Activated CD4-positive, alpha-beta T cell treated with anti-CD3 and anti-CD28 coated beads for 36 hours (primary cell): ENCODE data around the gene MICA. TPM values are rescaled to one million over a fixed set of nuclear protein-coding genes. Genes with fewer than 3 reads are reported as not detected.
A peak's percentile ranks its signal among the peaks of the same experiment; 100 is the strongest.
"Not testable (repeated sequence)": the region's sequence is repeated elsewhere in the genome, so short reads cannot be mapped to it uniquely, and the experiment has no call there.

Experiments
- ATAC-seq: fragments of 200-7000 bp; cut with Tn5 transposase; one replicate; pipeline ENCODE4 v1.10.0; 2021; ENCODE audit warnings: mild to moderate bottlenecking, moderate library complexity
- CTCF ChIA-PET: fragments of 350-600 bp; sonication (Branson Sonifier 250); formaldehyde crosslinking; loops from one replicate; lab custom pipeline; 2021; ENCODE audit warnings: antibody characterized with exemption; lab: Charles Lee
- POLR2A ChIA-PET: fragments of 350-600 bp; sonication (Branson Sonifier 250); formaldehyde crosslinking; loops from one replicate; lab custom pipeline; 2021; ENCODE audit warnings: antibody characterized with exemption, inconsistent platforms; lab: Charles Lee
- DNase-seq: peaks from one replicate; pipeline ENCODE4 v3.0.0-alpha.2; 2020
- H3K27ac Mint-ChIP-seq: one replicate; pipeline ENCODE4 v1.8.0; 2021; ENCODE audit warnings: mixed read lengths
- H3K27me3 Mint-ChIP-seq: one replicate; pipeline ENCODE4 v1.8.0; 2021; ENCODE audit warnings: mixed read lengths
- H3K36me3 Mint-ChIP-seq: one replicate; pipeline ENCODE4 v1.8.0; 2021; ENCODE audit warnings: low read depth, mixed read lengths
- H3K4me1 Mint-ChIP-seq: one replicate; pipeline ENCODE4 v1.8.0; 2021; ENCODE audit warnings: mixed read lengths
- H3K4me3 Mint-ChIP-seq: one replicate; pipeline ENCODE4 v1.8.0; 2021; ENCODE audit warnings: mild to moderate bottlenecking, moderate library complexity, mixed read lengths
- H3K9me3 Mint-ChIP-seq: one replicate; pipeline ENCODE4 v1.8.0; 2021; ENCODE audit warnings: low read depth, mixed read lengths
- intact Hi-C, 2 experiments: fragments of 100-400 bp; cut with DNase I in 1 of 2; cut with micrococcal nuclease in 1 of 2; formaldehyde crosslinking; loops; one replicate each; pipeline versions ENCODE4 v1.14.2 to v1.15.1; 2022 to 2024; cut with DNase I, micrococcal nuclease
- total RNA-seq, 2 experiments: library from RNA; stranded (reverse); gene quantifications; one replicate each; pipeline ENCODE4 v1.2.3, GENCODE V29; 2021

The MICA gene
- total RNA-seq, 2 experiments from 2014 or later = 6.3 to 7.1 TPM

DNA sequence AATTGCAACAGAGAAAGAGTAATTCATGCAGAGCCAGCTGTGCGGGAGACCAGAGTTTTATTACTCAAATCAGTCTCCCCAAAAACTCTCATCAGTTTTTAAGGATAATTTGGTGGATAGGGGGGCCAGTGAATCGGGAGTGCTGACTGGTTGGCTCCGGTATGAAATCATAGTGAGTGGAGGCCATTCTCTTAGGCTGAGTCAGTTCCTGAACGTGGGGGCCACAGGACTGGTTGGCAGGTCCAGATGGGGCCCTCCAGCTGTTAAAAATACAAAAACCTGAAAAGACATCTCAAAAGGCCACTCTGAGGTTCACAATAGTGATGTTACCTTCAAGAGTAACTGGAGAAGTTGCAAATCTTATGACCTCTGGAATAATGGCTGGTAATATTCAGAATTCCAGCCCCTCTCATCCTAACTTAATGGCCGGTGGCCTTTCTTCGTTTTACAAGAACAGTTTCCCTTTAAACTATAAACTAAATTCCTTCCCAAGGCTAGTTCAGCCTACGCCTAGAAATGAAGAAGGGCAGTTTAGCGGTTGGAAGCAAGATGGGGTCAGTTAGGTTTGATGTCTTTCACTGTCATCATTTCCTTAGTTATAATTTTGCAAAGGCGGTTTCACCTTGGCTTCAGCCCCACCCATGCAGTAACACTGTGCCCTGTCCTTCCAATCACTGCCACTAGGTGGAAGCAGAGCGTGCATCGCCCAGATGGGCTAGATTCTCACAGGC lies 6.8 kb upstream of the MICA start:
- Mint-ChIP-seq H3K27ac (no peak overlapping the region), H3K9me3 (no peaks in the 10 kb centered on the region), H3K27me3 (no peaks in the 10 kb centered on the region), H3K4me3 (no peak overlapping the region), H3K36me3 (peaks cover 2% of the 10 kb centered on the region), H3K4me1 (peaks cover 20% of the 10 kb centered on the region)
- POLR2A ChIA-PET = no interaction called here
- intact Hi-C loops = loop anchor here (1.0 kb wide), 1 partner anchor 45 kb away; no protein-coding TSS in a partner anchor
- peak; percentile 92 for DNase-seq
- CTCF ChIA-PET = interaction anchor here (1.0 to 6.1 kb wide), 6 partner anchors 30 to 239 kb away, joined by 3 to 68 read pairs (median 4); partner anchors contain the start of gene CCHCR1
- peak; percentile 64 for ATAC-seq

DNA sequence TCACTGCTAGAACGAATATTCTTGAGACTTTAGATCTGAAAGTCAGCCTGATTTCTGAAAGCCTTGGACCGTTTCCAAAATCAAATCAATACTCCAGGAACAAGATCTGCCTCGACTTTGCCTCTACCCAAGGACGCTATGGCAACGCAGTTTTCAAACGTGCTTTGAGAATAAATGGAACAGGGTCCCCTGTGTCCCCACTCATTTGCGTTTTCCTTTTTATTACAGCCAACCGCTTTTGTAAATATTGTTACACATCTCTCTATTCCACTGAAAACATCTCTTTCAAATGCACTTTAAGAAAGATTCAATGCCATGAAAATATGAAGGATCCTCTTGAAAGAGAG lies 6.3 kb upstream of the MICA start:
- POLR2A ChIA-PET = not testable (repeated sequence)

GRCh38 chr6:31397901-31398525 lies 5.4 kb upstream of the MICA start:
- ChIA-PET CTCF (interaction anchor here (0.6 to 6.1 kb wide), 14 partner anchors 10 to 722 kb away, joined by 3 to 68 read pairs (median 3); partner anchors contain the start of gene CCHCR1), POLR2A (no interaction called here)
- no peaks in the 10 kb centered on the region for H3K9me3 Mint-ChIP-seq
- no peak overlapping the region for H3K4me3 Mint-ChIP-seq
- H3K36me3 Mint-ChIP-seq = peaks cover 2% of the 10 kb centered on the region
- no peak overlapping the region for H3K27ac Mint-ChIP-seq
- intact Hi-C loops = loop anchor here (1.0 kb wide), 1 partner anchor 43 kb away; no protein-coding TSS in a partner anchor
- no peak for DNase-seq
- no peaks in the 10 kb centered on the region for H3K27me3 Mint-ChIP-seq
- peaks cover 33% of the 10 kb centered on the region for H3K4me1 Mint-ChIP-seq
- no peak for ATAC-seq

More for the DNA sequence above, 6.3 kb upstream of the MICA start:
- not testable (repeated sequence) for H3K9me3 Mint-ChIP-seq, H3K27me3 Mint-ChIP-seq, ATAC-seq, H3K27ac Mint-ChIP-seq, H3K36me3 Mint-ChIP-seq, H3K4me3 Mint-ChIP-seq, DNase-seq
- H3K4me1 Mint-ChIP-seq = peaks cover 25% of the 10 kb centered on the region
- CTCF ChIA-PET = interaction anchor here (0.6 to 6.1 kb wide), 9 partner anchors 17 to 239 kb away, joined by 3 to 68 read pairs (median 4); partner anchors contain the start of gene CCHCR1
- intact Hi-C loops = loop anchor here (1.0 kb wide), 1 partner anchor 44 kb away; no protein-coding TSS in a partner anchor

GRCh38 chr6:31399589-31400466 lies 3.6 kb upstream of the MICA start:
- Mint-ChIP-seq H3K27me3 (no peaks in the 10 kb centered on the region), H3K9me3 (no peaks in the 10 kb centered on the region), H3K27ac (peak overlapping the region; percentile 94), H3K36me3 (peaks cover 2% of the 10 kb centered on the region), H3K4me1 (peaks cover 41% of the 10 kb centered on the region), H3K4me3 (peak overlapping the region; percentile 71)
- ATAC-seq (peak; percentile 45), DNase-seq (peak; percentile 82)
- ChIA-PET CTCF (interaction anchor here (0.6 to 6.1 kb wide), 21 partner anchors 8 to 1081 kb away, joined by 3 to 68 read pairs (median 3); partner anchors contain the start of gene LST1), POLR2A (interaction anchor here (0.7 to 1.1 kb wide), 3 partner anchors 95 to 594 kb away, joined by 3 to 5 read pairs (median 4); no protein-coding TSS in a partner anchor)
- intact Hi-C loops = loop anchor here (1.0 to 5.0 kb wide), 13 partner anchors 43 to 678 kb away; partner anchors contain the start of genes DDX39B (in 2 of the 2), C6orf47 (in 1 of the 2), GPANK1 (in 1 of the 2) and HLA-B (in 1 of the 2)

- H3K36me3 Mint-ChIP-seq = peaks cover 2% of the 10 kb centered on the region
- no peaks in the 10 kb centered on the region for H3K9me3 Mint-ChIP-seq
- intact Hi-C loops = loop anchor here (1.0 to 5.0 kb wide), 12 partner anchors 43 to 678 kb away; partner anchors contain the start of genes DDX39B (in 2 of the 2), C6orf47 (in 1 of the 2), GPANK1 (in 1 of the 2) and HLA-B (in 1 of the 2)
- H3K27me3 Mint-ChIP-seq = no peaks in the 10 kb centered on the region
- peak; percentile 88 for DNase-seq
- ChIA-PET POLR2A (interaction anchor here (0.9 to 1.1 kb wide), 2 partner anchors 94 to 437 kb away, joined by 3 to 4 read pairs; no protein-coding TSS in a partner anchor), CTCF (interaction anchor here (0.6 to 6.1 kb wide), 10 partner anchors 38 to 264 kb away, joined by 3 to 68 read pairs (median 4); partner anchors contain the start of gene LST1)
- peak overlapping the region; percentile 94 for H3K27ac Mint-ChIP-seq
- H3K4me1 Mint-ChIP-seq = peaks cover 44% of the 10 kb centered on the region
- ATAC-seq = peak; percentile 48
- H3K4me3 Mint-ChIP-seq = peak overlapping the region; percentile 71
Observed at GRCh38 chr6:31400467-31401289, 2.7 kb upstream of the MICA start.

DNA sequence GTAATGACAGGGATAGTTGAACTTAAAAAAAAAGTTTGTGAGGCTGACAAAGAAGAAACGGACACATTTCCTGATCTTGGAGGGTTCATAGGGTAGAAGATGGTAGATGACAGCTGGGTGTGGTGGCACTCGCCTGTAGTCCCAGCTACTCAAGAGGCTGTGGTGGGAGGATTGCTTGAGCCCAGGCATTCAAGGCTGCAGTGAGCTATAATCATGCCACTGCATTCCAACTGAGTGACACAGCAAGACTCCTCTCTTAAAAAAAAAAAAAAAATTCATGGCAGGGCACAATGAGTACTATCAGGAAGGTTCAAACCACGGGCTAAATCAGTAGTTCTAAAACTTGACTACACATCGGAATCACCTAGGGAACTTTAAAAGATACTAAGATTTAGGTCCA lies 2.0 kb upstream of the MICA start:
- peak overlapping the region; percentile 94 for H3K27ac Mint-ChIP-seq
- H3K36me3 Mint-ChIP-seq = peaks cover 2% of the 10 kb centered on the region

GRCh38 chr6:31402324-31403282 lies 792 bp upstream of the MICA start:
- Mint-ChIP-seq H3K27ac (peak overlapping the region; percentile 57), H3K27me3 (no peaks in the 10 kb centered on the region), H3K9me3 (no peaks in the 10 kb centered on the region), H3K4me3 (peak overlapping the region; percentile 71), H3K36me3 (peaks cover 2% of the 10 kb centered on the region), H3K4me1 (peaks cover 53% of the 10 kb centered on the region)
- intact Hi-C loops = loop anchor here (5.0 kb wide), 5 partner anchors 45 to 680 kb away; partner anchors contain the start of genes C6orf47 (in 1 of the 2), DDX39B (in 1 of the 2), GPANK1 (in 1 of the 2) and HLA-B (in 1 of the 2)
- peak; percentile 58 for DNase-seq
- ChIA-PET POLR2A (interaction anchor here (0.6 to 1.0 kb wide), 3 partner anchors 37 to 172 kb away, joined by 3 to 8 read pairs (median 3); partner anchors contain the start of gene MICB), CTCF (interaction anchor here (0.9 to 6.1 kb wide), 4 partner anchors 18 to 41 kb away, joined by 3 to 68 read pairs (median 4); no protein-coding TSS in a partner anchor)
- peak; percentile 20 for ATAC-seq

More for the DNA sequence above, 2.0 kb upstream of the MICA start:
- Mint-ChIP-seq H3K27me3 (no peaks in the 10 kb centered on the region), H3K9me3 (no peaks in the 10 kb centered on the region), H3K4me3 (peak overlapping the region; percentile 71), H3K4me1 (peaks cover 48% of the 10 kb centered on the region)
- POLR2A ChIA-PET = interaction anchor here (1.0 to 1.1 kb wide), 2 partner anchors 94 to 173 kb away, joined by 3 to 4 read pairs; no protein-coding TSS in a partner anchor
- DNase-seq (peak; percentile 21), ATAC-seq (no peak)
- intact Hi-C loops = loop anchor here (2.0 to 5.0 kb wide), 6 partner anchors 44 to 679 kb away; partner anchors contain the start of genes C6orf47 (in 1 of the 2), DDX39B (in 1 of the 2), GPANK1 (in 1 of the 2) and HLA-B (in 1 of the 2)
- CTCF ChIA-PET = interaction anchor here (6.1 kb wide), 1 partner anchor 42 kb away, joined by 68 read pairs; no protein-coding TSS in a partner anchor

DNA sequence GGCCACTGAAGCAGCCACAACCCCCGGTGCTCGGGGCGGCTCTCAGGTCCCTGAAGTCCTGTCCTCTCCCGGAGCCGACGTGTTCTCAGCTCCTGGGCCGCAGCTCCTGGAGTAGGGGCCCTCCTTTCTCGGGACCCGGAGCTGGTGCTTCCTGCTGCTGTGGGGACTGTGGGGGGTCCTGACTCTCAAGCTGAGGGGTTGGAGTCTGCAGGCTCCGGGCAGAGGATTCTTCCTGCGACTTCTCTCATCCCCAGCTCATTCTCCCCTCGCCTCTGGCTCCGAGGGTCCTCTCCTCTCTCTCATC lies 618 bp downstream of the MICA start:
- Mint-ChIP-seq H3K27ac (peak overlapping the region; percentile 71), H3K4me1 (peaks cover 61% of the 10 kb centered on the region), H3K4me3 (peak overlapping the region; percentile 71)
- DNase-seq, H3K9me3 Mint-ChIP-seq, ATAC-seq, H3K27me3 Mint-ChIP-seq, POLR2A ChIA-PET, H3K36me3 Mint-ChIP-seq: not testable (repeated sequence)
- intact Hi-C loops = loop anchor here (5.0 kb wide), 5 partner anchors 47 to 682 kb away; partner anchors contain the start of genes C6orf47 (in 1 of the 2), DDX39B (in 1 of the 2), GPANK1 (in 1 of the 2) and HLA-B (in 1 of the 2)
- CTCF ChIA-PET = interaction anchor here (0.7 to 1.6 kb wide), 2 partner anchors 11 to 38 kb away, joined by 3 to 5 read pairs; no protein-coding TSS in a partner anchor

DNA sequence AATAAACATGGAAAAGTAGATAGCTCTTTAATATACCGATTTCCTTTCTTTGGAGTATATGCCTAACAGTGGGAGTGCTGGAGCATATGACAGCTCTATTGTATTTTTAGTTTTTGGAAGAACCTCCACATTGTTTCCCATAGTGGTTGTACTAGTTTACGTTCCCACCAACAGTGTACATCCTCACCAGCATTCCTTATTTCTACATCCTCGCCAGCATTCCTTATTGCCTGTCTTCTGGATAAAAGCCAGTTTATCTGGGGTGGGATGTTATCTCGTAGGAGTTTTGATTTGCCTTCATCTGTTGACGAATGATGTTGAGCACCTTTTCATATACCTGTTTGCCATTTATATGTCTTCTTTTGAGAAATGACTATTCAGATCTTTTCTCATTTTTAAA lies 2.6 kb downstream of the MICA start:
- Mint-ChIP-seq H3K4me3 (no peak overlapping the region), H3K36me3 (peaks cover 5% of the 10 kb centered on the region), H3K27ac (no peak overlapping the region), H3K9me3 (no peaks in the 10 kb centered on the region), H3K27me3 (no peaks in the 10 kb centered on the region), H3K4me1 (peaks cover 66% of the 10 kb centered on the region)
- ChIA-PET POLR2A (no interaction called here), CTCF (no interaction called here)
- ATAC-seq (no peak), DNase-seq (no peak)
- intact Hi-C loops = no loop called here
